ENCODE data around the gene MED13L.

MED13L gene

DNA sequence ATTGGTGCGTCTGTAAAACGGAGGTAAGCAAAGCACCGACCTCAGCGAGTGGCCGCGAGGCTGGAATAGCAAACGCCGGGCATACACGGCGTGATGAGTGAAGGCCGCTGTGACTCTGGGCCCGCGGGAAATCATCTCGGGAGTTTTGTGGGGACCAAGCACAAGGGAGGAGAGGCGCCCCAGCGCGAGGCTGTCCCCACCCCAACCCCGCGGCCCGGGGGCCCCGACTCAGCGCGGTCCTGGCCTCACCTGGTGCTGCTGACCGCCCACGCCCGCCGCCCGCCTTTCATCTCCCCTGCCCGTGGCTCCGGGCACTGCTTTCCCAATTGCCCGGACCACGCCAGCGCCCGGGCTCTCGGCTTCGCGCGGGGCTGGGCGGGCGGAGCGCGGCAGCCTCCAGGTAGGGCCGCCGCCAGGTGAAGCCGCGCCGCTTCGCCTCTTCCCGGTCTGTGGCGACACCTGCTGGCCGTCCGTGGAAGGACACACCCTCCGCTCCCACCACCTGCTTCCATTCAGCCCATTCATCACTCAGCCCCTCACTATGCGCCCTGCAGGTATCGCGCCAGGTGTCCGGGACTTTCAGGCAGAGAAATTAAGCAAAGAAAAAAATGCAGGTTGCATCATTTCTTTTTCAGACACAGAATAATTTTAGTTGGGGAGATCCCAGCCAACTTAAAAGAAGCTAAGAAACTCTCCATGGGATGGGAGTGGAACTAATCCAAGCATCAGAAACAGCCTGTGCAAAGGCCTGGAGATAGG is 360.4 kb downstream of the MED13L start:
- TF ChIP-seq, protein P1, sequence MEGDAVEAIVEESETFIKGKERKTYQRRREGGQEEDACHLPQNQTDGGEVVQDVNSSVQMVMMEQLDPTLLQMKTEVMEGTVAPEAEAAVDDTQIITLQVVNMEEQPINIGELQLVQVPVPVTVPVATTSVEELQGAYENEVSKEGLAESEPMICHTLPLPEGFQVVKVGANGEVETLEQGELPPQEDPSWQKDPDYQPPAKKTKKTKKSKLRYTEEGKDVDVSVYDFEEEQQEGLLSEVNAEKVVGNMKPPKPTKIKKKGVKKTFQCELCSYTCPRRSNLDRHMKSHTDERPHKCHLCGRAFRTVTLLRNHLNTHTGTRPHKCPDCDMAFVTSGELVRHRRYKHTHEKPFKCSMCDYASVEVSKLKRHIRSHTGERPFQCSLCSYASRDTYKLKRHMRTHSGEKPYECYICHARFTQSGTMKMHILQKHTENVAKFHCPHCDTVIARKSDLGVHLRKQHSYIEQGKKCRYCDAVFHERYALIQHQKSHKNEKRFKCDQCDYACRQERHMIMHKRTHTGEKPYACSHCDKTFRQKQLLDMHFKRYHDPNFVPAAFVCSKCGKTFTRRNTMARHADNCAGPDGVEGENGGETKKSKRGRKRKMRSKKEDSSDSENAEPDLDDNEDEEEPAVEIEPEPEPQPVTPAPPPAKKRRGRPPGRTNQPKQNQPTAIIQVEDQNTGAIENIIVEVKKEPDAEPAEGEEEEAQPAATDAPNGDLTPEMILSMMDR (IDR thresholded peaks at IDR 0.05; ENCODE audit: low read depth, low read length): peak; percentile 95
- peak; percentile 60 for DNase-seq
- Histone ChIP-seq H3K27me3 (ENCODE audit: insufficient read depth, low read depth, severe bottlenecking) (peaks cover 16% of the 10 kb centered on the region), H3K4me3 (ENCODE audit: low read depth, low read length) (no peak overlapping the region), H3K27ac (no peak overlapping the region), H3K9me3 (ENCODE audit: severe bottlenecking) (no peaks in the 10 kb centered on the region), H3K36me3 (no peaks in the 10 kb centered on the region)

DNA sequence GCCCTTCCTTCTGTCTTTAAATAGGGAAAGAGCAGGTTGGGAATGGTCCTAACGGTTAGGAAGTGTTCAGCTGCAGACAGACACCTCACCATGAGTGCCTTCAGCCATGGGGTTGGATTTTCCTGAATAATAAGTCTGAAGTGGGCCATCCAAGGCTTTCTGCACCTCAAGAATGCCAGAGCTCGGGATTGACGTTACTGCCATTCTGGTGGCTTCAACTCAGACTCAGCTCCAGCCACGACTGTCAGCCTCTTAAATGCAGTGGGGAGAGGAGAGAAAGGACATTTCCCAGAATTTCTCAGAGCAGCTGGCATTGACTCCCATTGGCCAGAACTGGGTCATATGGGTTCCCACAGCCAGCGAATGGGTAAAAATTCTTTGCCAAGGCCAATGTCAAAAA is 363.4 kb downstream of the MED13L start:
- Histone ChIP-seq H3K36me3 (no peaks in the 10 kb centered on the region), H3K27me3 (ENCODE audit: insufficient read depth, low read depth, severe bottlenecking) (peaks cover 13% of the 10 kb centered on the region), H3K9me3 (ENCODE audit: severe bottlenecking) (no peaks in the 10 kb centered on the region), H3K27ac (no peak overlapping the region), H3K4me3 (ENCODE audit: low read depth, low read length) (no peak overlapping the region)
- TF ChIP-seq, protein P1 (IDR thresholded peaks at IDR 0.05; ENCODE audit: low read depth, low read length): no peak
- no peak for DNase-seq

DNA sequence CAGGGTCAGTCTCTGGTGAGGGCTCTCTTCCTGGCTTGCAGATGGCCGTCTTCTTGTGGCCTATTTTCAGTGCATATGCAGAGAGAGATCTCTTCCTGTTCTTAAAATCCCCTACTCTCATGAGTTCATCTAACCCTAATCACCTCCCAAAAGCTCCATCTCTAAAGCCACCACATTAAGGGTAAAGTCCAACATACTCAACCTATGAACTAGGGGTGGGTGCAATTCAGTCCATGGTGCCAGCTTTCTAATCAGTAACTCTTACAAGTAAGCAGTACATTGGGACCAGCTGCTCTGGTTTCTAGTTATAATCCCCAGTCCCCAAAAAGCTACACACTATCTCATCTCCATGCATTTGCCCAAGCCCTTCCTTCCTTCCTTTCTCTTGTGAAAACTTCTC is 365.1 kb downstream of the MED13L start:
- DNase-seq: no peak
- Histone ChIP-seq H3K9me3 (ENCODE audit: severe bottlenecking) (no peaks in the 10 kb centered on the region), H3K27ac (no peak overlapping the region), H3K4me3 (ENCODE audit: low read depth, low read length) (no peak overlapping the region), H3K27me3 (ENCODE audit: insufficient read depth, low read depth, severe bottlenecking) (peaks cover under 1% of the 10 kb centered on the region), H3K36me3 (no peaks in the 10 kb centered on the region)
- TF ChIP-seq, protein P1 (IDR thresholded peaks at IDR 0.05; ENCODE audit: low read depth, low read length): no peak

DNA sequence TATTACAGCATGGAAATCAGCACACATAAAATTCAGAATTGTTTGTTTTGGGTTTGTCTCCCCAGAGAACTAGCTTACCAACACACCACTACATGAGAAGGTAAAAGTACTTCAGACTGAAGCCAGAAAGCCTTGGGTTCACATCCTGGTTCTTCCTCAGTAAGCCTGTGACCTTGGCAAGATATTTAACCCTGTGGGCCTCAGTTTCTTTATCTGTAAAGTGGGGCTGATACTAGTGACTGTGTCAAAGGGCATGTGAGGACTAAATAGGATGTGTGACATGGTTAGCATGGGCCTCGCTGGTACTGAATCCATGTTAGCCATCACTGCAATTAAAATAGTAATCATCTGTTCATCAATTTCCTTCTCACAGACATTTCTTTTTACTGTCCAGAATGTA is 366.1 kb downstream of the MED13L start:
- DNase-seq: no peak
- Histone ChIP-seq H3K27ac (no peak overlapping the region), H3K36me3 (no peaks in the 10 kb centered on the region), H3K27me3 (ENCODE audit: insufficient read depth, low read depth, severe bottlenecking) (no peaks in the 10 kb centered on the region), H3K4me3 (ENCODE audit: low read depth, low read length) (no peak overlapping the region), H3K9me3 (ENCODE audit: severe bottlenecking) (no peaks in the 10 kb centered on the region)
- TF ChIP-seq, protein P1 (IDR thresholded peaks at IDR 0.05; ENCODE audit: low read depth, low read length): no peak

DNA sequence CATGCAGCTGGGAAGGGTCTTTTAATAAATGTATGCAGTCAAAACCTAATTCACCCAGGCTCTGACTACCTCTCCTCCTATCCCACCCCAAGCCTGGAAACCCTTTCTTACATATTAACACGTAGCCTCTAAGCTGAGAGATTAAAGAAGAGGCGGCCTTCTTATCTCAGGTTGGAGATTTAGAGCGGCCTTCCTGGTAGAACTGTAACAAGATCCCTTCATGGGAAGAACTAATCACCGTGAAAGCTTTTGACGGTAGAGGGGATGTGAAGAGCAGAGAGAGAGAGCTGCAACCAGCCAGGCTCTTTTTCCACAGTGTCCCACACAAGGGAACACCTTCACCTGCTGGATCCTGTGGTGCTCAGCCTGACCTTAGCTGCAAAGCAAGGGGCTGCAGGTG is 367.4 kb downstream of the MED13L start:
- TF ChIP-seq, protein P1 (IDR thresholded peaks at IDR 0.05; ENCODE audit: low read depth, low read length): no peak
- DNase-seq: peak; percentile 73
- H3K4me3 ChIP-seq (ENCODE audit: low read depth, low read length): no peak overlapping the region
- no peaks in the 10 kb centered on the region for H3K9me3 ChIP-seq (ENCODE audit: severe bottlenecking)
- no peaks in the 10 kb centered on the region for H3K36me3 ChIP-seq
- no peaks in the 10 kb centered on the region for H3K27me3 ChIP-seq (ENCODE audit: insufficient read depth, low read depth, severe bottlenecking)
- H3K27ac ChIP-seq: no peak overlapping the region
